H9 (cell line): ENCODE measurements around the gene UBE2Q1. TPM values are rescaled to one million over a fixed set of nuclear protein-coding genes. Genes with fewer than 3 reads are reported as not detected.

Experiments used
- DNase-seq: peaks from one replicate; pipeline ENCODE4 v3.0.0-alpha.2; 2017
- H2AFZ ChIP-seq: one replicate; pipeline ENCODE4 v1.6.1; 2013; ENCODE audit warnings: mild to moderate bottlenecking, low read length, control low read depth, moderate library complexity
- H2AK5ac ChIP-seq: 2 replicates; pipeline ENCODE4 v1.6.1; 2013; ENCODE audit warnings: low read length, control low read depth, mixed read lengths; ENCODE audit not compliant: insufficient read length
- H2BK120ac ChIP-seq: one replicate; pipeline ENCODE4 v1.6.1; 2013; ENCODE audit warnings: low read depth, mild to moderate bottlenecking, low read length, control low read depth, inconsistent platforms; ENCODE audit not compliant: poor library complexity, severe bottlenecking
- H2BK12ac ChIP-seq: 2 replicates; pipeline ENCODE4 v1.6.1; 2013; ENCODE audit warnings: low read length, control low read depth, mixed read lengths, low read depth; ENCODE audit not compliant: insufficient read length
- H2BK15ac ChIP-seq: 2 replicates; pipeline ENCODE4 v1.6.1; 2013; ENCODE audit warnings: low read depth, low read length, control low read depth
- H2BK20ac ChIP-seq: one replicate; pipeline ENCODE4 v1.6.1; 2013; ENCODE audit warnings: low read depth, mild to moderate bottlenecking, low read length, control low read depth, inconsistent platforms; ENCODE audit not compliant: poor library complexity, severe bottlenecking
- H2BK5ac ChIP-seq: 2 replicates; pipeline ENCODE4 v1.6.1; 2013; ENCODE audit warnings: low read length, control low read depth, mixed read lengths; ENCODE audit not compliant: insufficient read length
- H3K14ac ChIP-seq: 2 replicates; pipeline ENCODE4 v1.6.1; 2013; ENCODE audit warnings: low read length, control low read depth; ENCODE audit not compliant: insufficient read depth
- H3K18ac ChIP-seq: 2 replicates; pipeline ENCODE4 v1.6.1; 2013; ENCODE audit warnings: low read depth, mild to moderate bottlenecking, mixed read lengths, low read length, control low read depth; ENCODE audit not compliant: insufficient read length
- H3K23ac ChIP-seq: 2 replicates; pipeline ENCODE4 v1.6.1; 2013; ENCODE audit warnings: low read length, control low read depth, mixed read lengths, low read depth; ENCODE audit not compliant: insufficient read length
- H3K23me2 ChIP-seq: 2 replicates; pipeline ENCODE4 v1.6.1; 2013; ENCODE audit warnings: low read depth, mild to moderate bottlenecking, mixed read lengths, low read length, control low read depth; ENCODE audit not compliant: insufficient read length, poor library complexity, severe bottlenecking
- H3K27ac ChIP-seq: 2 replicates; pipeline ENCODE4 v1.5.1; 2013; ENCODE audit warnings: low read length, control low read depth, mixed read lengths, low read depth; ENCODE audit not compliant: insufficient read length
- H3K27me3 ChIP-seq: 2 replicates; pipeline ENCODE4 v1.6.1; 2013; ENCODE audit warnings: low read length, control low read depth, inconsistent platforms; ENCODE audit not compliant: insufficient read depth
- H3K4ac ChIP-seq: 2 replicates; pipeline ENCODE4 v1.6.1; 2013; ENCODE audit warnings: low read depth, mild to moderate bottlenecking, control low read depth, inconsistent platforms, low read length, moderate library complexity
- H3K4me1 ChIP-seq: 2 replicates; pipeline ENCODE4 v1.6.1; 2013; ENCODE audit warnings: low read length, control low read depth, inconsistent platforms; ENCODE audit not compliant: insufficient read depth
- H3K4me2 ChIP-seq: 2 replicates; pipeline ENCODE4 v1.6.1; 2013; ENCODE audit warnings: low read length, control low read depth, mixed read lengths; ENCODE audit not compliant: insufficient read length, insufficient read depth
- H3K56ac ChIP-seq: 2 replicates; pipeline ENCODE4 v1.6.1; 2013; ENCODE audit warnings: low read depth, mild to moderate bottlenecking, mixed read lengths, low read length, control low read depth; ENCODE audit not compliant: insufficient read length
- H3K79me1 ChIP-seq: 2 replicates; pipeline ENCODE4 v1.6.1; 2013; ENCODE audit warnings: low read depth, mild to moderate bottlenecking, moderate library complexity, low read length, control low read depth, inconsistent platforms; ENCODE audit not compliant: insufficient read depth, poor library complexity, severe bottlenecking
- H3K79me2 ChIP-seq: 2 replicates; pipeline ENCODE4 v1.6.1; 2013; ENCODE audit warnings: low read length, control low read depth, inconsistent platforms; ENCODE audit not compliant: insufficient read depth
- H3K9ac ChIP-seq: 2 replicates; pipeline ENCODE4 v1.6.1; 2013; ENCODE audit warnings: low read length, control low read depth, mixed read lengths; ENCODE audit not compliant: insufficient read length; ENCODE audit errors: extremely low read depth
- H3K9me3 ChIP-seq: one replicate; pipeline ENCODE4 v1.6.1; 2013; ENCODE audit warnings: low read depth, low read length, inconsistent platforms; ENCODE audit not compliant: control insufficient read depth
- H3T11ph ChIP-seq: one replicate; pipeline ENCODE4 v1.6.1; 2013; ENCODE audit warnings: mild to moderate bottlenecking, low read length, control low read depth, inconsistent platforms
- H4K20me1 ChIP-seq: one replicate; pipeline ENCODE4 v1.6.1; 2013; ENCODE audit not compliant: control insufficient read depth, insufficient read length, insufficient read depth
- H4K5ac ChIP-seq: 2 replicates; pipeline ENCODE4 v1.6.1; 2013; ENCODE audit warnings: low read depth, mild to moderate bottlenecking, mixed read lengths, low read length, control low read depth; ENCODE audit not compliant: insufficient read length
- H4K8ac ChIP-seq: replicated peaks from 2 replicates; pipeline ENCODE4 v1.6.1; 2013; ENCODE audit warnings: low read length, control low read depth, mixed read lengths, low read depth; ENCODE audit not compliant: insufficient read length
- H4K91ac ChIP-seq: 2 replicates; pipeline ENCODE4 v1.6.1; 2013; ENCODE audit warnings: low read depth, mild to moderate bottlenecking, moderate library complexity, mixed read lengths, low read length, control low read depth; ENCODE audit not compliant: insufficient read length
- H3K27ac Mint-ChIP-seq, 3 experiments: 2 replicates in 2 of 3; 3 replicates in 1 of 3; pipeline ENCODE4 v1.8.0; 2020 to 2021; ENCODE audit warnings: mixed read lengths in 3 of 3, mild to moderate bottlenecking in 1 of 3, moderate library complexity in 1 of 3
- H3K27me3 Mint-ChIP-seq: 2 replicates; pipeline ENCODE4 v1.8.0; 2021; ENCODE audit warnings: low read depth, mild to moderate bottlenecking, moderate library complexity, mixed read lengths
- H3K36me3 Mint-ChIP-seq, 3 experiments: 2 replicates in 2 of 3; 3 replicates in 1 of 3; pipeline ENCODE4 v1.8.0; 2020 to 2021; ENCODE audit warnings: low read depth in 3 of 3, mixed read lengths in 3 of 3; ENCODE audit not compliant: insufficient read depth in 1 of 3
- H3K4me1 Mint-ChIP-seq, 2 experiments: 2 replicates each; pipeline ENCODE4 v1.8.0; 2020; ENCODE audit warnings: mixed read lengths in 2 of 2
- H3K4me3 Mint-ChIP-seq, 2 experiments: 2 replicates in 1 of 2; 3 replicates in 1 of 2; pipeline ENCODE4 v1.8.0; 2020 to 2021; ENCODE audit warnings: mild to moderate bottlenecking in 2 of 2, mixed read lengths in 2 of 2, moderate library complexity in 1 of 2
- H3K9me3 Mint-ChIP-seq, 2 experiments: 2 replicates in 1 of 2; 3 replicates in 1 of 2; pipeline ENCODE4 v1.8.0; 2020; ENCODE audit warnings: mild to moderate bottlenecking in 2 of 2, mixed read lengths in 2 of 2, moderate library complexity in 1 of 2
- CTCF ChIP-seq: fragments of 200-600 bp; sonication (generic); conservative IDR thresholded peaks from 3 replicates; pipeline ENCODE4 v1.8.0; 2021; ENCODE audit warnings: antibody characterized with exemption, mild to moderate bottlenecking
- WGBS: extraction: QIAGEN DNeasy Blood & Tissue Kit; methylation state at CpG from one replicate; pipeline ENCODE4 v1.1.7; 2013; ENCODE audit warnings: missing lambda C conversion rate, low lambda C conversion rate, mixed read lengths; ENCODE audit not compliant: insufficient read length; ENCODE audit errors: extremely low coverage; 5-methylcytosine and 5-hydroxymethylcytosine counted together
- total RNA-seq: library from RNA; stranded (reverse); gene quantifications from 2 replicates; pipeline ENCODE4 v1.2.1, GENCODE V29; 2021

UBE2Q1 gene
- total RNA-seq, 1 experiment from 2014 or later, result 108 TPM

- H3K27me3 Mint-ChIP-seq, result peaks cover 16% of the 10 kb centered on the region
- Histone ChIP-seq H3K9ac (no peak overlapping the region), H3T11ph (no peak overlapping the region), H2AK5ac (no peak overlapping the region), H3K18ac (no peak overlapping the region), H2BK5ac (no peak overlapping the region), H3K4me2 (no peak overlapping the region), H3K79me2 (no peaks in the 10 kb centered on the region), H4K8ac (no peak overlapping the region), H2AFZ (no peak overlapping the region), H3K14ac (no peak overlapping the region), H2BK15ac (no peak overlapping the region), H3K27me3 (no peaks in the 10 kb centered on the region), H3K4ac (no peak overlapping the region), H4K91ac (no peak overlapping the region), H2BK20ac (no peak overlapping the region), H3K56ac (no peak overlapping the region), H2BK120ac (no peak overlapping the region), H3K4me1 (no peaks in the 10 kb centered on the region), H3K23me2 (no peaks in the 10 kb centered on the region), H4K20me1 (no peaks in the 10 kb centered on the region), H3K9me3 (no peaks in the 10 kb centered on the region), H2BK12ac (no peak overlapping the region), H3K27ac (no peak overlapping the region), H3K23ac (no peak overlapping the region), H3K79me1 (no peaks in the 10 kb centered on the region), H4K5ac (no peak overlapping the region)
- WGBS, result no CpG with 5 or more reads among the region's 9 CpGs
- no peak for DNase-seq
- no peaks in the 10 kb centered on the region for H3K36me3 Mint-ChIP-seq
- no peak overlapping the region; a peak in 1 of 7 replicates for H3K27ac Mint-ChIP-seq
- no peak for TF ChIP-seq CTCF
- H3K9me3 Mint-ChIP-seq, result no peaks in the 10 kb centered on the region
- H3K4me1 Mint-ChIP-seq, result 0 out of 4 replicates have a peak, but pooled peaks cover 0 to 3% of the 10 kb centered on the region in 2 experiments
- no peak overlapping the region for H3K4me3 Mint-ChIP-seq
These were observed 38.9 kb downstream of the UBE2Q1 start for GRCh38 chr1:154519591-154519991.
